GM10847 (cell line): ENCODE results near the gene TXNDC5.

Experiments
- POLR2A ChIP-seq: IDR thresholded peaks from 2 replicates; pipeline ENCODE4 v1.6.1; 2011; ENCODE audit not compliant: insufficient read length; ENCODE audit errors: extremely low read depth

TXNDC5 gene

GRCh38 chr6:7920425-7920824, 9.8 kb upstream of the TXNDC5 start:
- TF ChIP-seq POLR2A = no peak

- no peak for TF ChIP-seq POLR2A
Measured at GRCh38 chr6:7919871-7920270, 9.3 kb upstream of the TXNDC5 start.

- TF ChIP-seq POLR2A = no peak
Measured at GRCh38 chr6:7918403-7918802, 7.8 kb upstream of the TXNDC5 start.

DNA sequence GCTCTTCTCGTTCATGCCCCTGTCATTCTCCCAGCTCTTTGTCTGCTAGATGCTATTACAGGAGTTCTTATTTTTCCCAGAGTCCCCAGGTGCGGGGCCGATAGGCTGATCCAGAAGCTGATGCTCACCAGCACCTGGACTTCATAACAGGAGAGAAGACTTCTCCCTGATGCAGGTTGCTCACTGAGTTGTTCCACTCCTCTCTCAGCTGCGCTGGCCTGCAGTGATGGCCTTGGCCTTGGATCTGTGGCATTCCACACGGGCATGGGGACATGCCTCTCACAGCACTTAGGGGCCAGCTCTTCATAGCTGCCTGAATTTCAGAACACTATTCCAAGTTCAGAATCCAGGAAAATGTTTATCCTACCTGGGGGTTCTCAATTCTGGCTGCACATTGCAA, 7.1 kb upstream of the TXNDC5 start:
- TF ChIP-seq POLR2A = no peak

- TF ChIP-seq POLR2A = no peak
Measured at GRCh38 chr6:7916959-7917358, 6.4 kb upstream of the TXNDC5 start.

- TF ChIP-seq POLR2A = no peak
Measured at GRCh38 chr6:7914991-7915789, 4.6 kb upstream of the TXNDC5 start.

DNA sequence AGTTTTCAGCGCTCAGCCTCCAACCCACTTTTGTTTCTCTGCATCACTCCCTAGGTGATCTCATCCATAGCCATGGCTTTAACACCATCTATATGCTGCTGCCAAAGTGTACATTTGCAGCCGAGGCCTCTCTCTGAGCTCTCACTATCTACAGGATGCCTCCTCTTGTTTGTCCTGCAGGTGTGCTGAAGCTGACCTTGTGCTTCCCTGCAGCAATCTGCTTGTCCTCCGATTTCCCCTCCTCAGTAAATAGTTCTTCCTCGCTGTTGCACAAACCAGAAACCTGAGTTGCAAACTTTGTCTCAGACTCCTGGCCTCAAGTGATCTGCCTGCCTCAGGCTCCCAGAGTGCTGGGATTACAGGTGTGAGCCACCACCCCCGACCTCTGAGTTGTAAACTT, 3.7 kb upstream of the TXNDC5 start:
- no peak for TF ChIP-seq POLR2A

GRCh38 chr6:7912736-7913517, 2.3 kb upstream of the TXNDC5 start:
- TF ChIP-seq POLR2A = no peak

DNA sequence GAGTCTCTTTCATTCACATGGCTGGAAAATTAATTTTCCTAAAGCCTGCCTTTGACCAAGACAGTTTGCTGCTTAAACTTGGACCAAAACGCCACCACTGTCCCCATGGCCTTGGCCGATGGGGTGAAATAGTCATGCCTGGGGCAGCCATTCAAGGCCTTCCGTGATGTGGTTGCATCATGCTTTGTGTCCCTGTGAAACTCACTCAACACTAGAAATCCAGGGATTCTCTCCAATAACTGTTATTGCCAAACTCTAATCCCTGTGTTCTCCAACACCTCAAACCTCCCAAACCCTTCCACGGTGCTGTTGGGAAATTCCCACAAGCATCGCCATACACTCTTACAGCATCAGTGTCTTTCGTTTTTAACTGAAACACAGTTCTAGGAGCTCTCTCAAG, 1.4 kb upstream of the TXNDC5 start:
- TF ChIP-seq POLR2A = no peak

GRCh38 chr6:7911345-7911725, 747 bp upstream of the TXNDC5 start:
- no peak for TF ChIP-seq POLR2A

DNA sequence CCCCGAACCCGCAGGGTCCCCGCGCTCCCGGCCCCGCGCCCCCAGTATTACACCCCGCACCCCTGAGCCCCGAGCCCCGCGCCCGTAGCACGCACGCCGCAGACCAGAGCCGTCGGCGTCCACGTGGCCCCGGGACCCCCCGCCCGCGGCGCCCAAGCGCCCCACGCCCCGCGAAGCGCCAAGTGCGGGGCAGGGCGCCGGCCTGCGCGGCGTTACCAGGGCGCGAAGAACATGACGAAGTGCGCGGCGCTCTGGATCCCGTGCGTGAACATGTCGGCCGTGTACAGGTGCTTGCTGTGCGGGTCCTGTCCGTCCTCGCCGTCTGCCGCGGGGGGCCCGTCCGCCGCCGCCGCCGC, 312 bp downstream of the TXNDC5 start:
- TF ChIP-seq POLR2A = no peak

GRCh38 chr6:7909323-7910276, 988 bp downstream of the TXNDC5 start:
- no peak for TF ChIP-seq POLR2A

- TF ChIP-seq POLR2A = no peak
Measured at GRCh38 chr6:7907159-7907558, 3.4 kb downstream of the TXNDC5 start.

DNA sequence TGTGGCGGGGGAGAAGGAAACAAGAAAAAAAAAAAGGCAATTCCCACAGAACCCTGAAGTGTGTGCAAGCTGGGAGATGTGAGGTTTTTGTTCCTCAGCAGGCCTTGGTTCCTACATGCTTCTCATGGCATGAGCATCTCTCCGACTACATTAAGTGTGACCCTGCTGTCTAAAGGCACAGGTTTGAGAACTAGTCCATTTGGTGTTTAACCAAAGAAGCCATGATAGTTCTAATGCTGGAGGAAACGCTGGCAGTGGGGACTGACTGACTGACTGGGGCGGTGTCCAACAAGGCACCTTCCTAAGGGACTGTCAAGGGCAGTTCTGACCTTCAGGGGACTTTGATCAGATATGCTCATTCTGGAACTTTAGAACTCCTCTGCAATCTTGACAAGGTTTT, 3.8 kb downstream of the TXNDC5 start:
- no peak for TF ChIP-seq POLR2A

GRCh38 chr6:7905416-7905815, 5.2 kb downstream of the TXNDC5 start:
- TF ChIP-seq POLR2A = no peak
